Measurements from ENCODE around the gene FAM24A.

FAM24A gene

GRCh38 chr10:122930140-122930539, 19.7 kb downstream of the FAM24A start:
- no peak for DNase-seq (ENCODE audit: low read depth in 3 of 3, low spot score in 1 of 3)

GRCh38 chr10:122931088-122931906, 20.9 kb downstream of the FAM24A start:
- DNase-seq (ENCODE audit: low read depth in 3 of 3, low spot score in 1 of 3), result no peak

GRCh38 chr10:122939133-122939855, 28.9 kb downstream of the FAM24A start:
- DNase-seq (ENCODE audit: low read depth in 3 of 3, low spot score in 1 of 3), result no peak

GRCh38 chr10:122939856-122940543, 29.6 kb downstream of the FAM24A start:
- no peak for DNase-seq (ENCODE audit: low read depth in 3 of 3, low spot score in 1 of 3)

GRCh38 chr10:122949296-122949695, 38.9 kb downstream of the FAM24A start:
- no peak for DNase-seq (ENCODE audit: low read depth in 3 of 3, low spot score in 1 of 3)

- peak; percentile 90 to 96 (median 96) for DNase-seq (ENCODE audit: low read depth in 3 of 3, low spot score in 1 of 3)
Observed at GRCh38 chr10:122953902-122954730, 43.7 kb downstream of the FAM24A start, which contains the start of gene C10orf88. Gene C10orf88, minus strand, starts transcription at chr10:122954227. Its CDS starts 49 bp downstream, at chr10:122954178.

GRCh38 chr10:122954731-122955050, 44.3 kb downstream of the FAM24A start:
- DNase-seq (ENCODE audit: low read depth in 3 of 3, low spot score in 1 of 3), result no peak

GRCh38 chr10:122955892-122956291, 45.5 kb downstream of the FAM24A start:
- no peak for DNase-seq (ENCODE audit: low read depth in 3 of 3, low spot score in 1 of 3)

- DNase-seq (ENCODE audit: low read depth in 3 of 3, low spot score in 1 of 3), result no peak
Observed at GRCh38 chr10:122957474-122957873, 47.1 kb downstream of the FAM24A start.

- DNase-seq (ENCODE audit: low read depth in 3 of 3, low spot score in 1 of 3), result no peak
Observed at GRCh38 chr10:122962405-122962804, 52.0 kb downstream of the FAM24A start.

Measured in stimulated activated CD4-positive, alpha-beta T cell treated with anti-CD3 and anti-CD28 coated beads, TNF-alpha, amount 100 ng/mL, for 1 hour (primary cell).